ENCODE measurements around the gene BABAM2.

Gene BABAM2

GRCh38 chr2:28169492-28169891 is 279.0 kb downstream of the BABAM2 start:
- no peak for DNase-seq

- no peak for DNase-seq
Observed at GRCh38 chr2:28172114-28172898, 281.8 kb downstream of the BABAM2 start.

GRCh38 chr2:28173377-28173776 is 282.8 kb downstream of the BABAM2 start:
- DNase-seq: no peak

- DNase-seq: no peak
Observed at GRCh38 chr2:28174211-28174610, 283.7 kb downstream of the BABAM2 start.

GRCh38 chr2:28175028-28175427 is 284.5 kb downstream of the BABAM2 start:
- DNase-seq: no peak

GRCh38 chr2:28178946-28179345 is 288.4 kb downstream of the BABAM2 start:
- DNase-seq: no peak

- no peak for DNase-seq
Observed at GRCh38 chr2:28181801-28182200, 291.3 kb downstream of the BABAM2 start.

- DNase-seq: no peak
Observed at GRCh38 chr2:28182348-28182747, 291.8 kb downstream of the BABAM2 start.

- no peak for DNase-seq
Observed at GRCh38 chr2:28185153-28185552, 294.6 kb downstream of the BABAM2 start.

- peak; percentile 30 for DNase-seq
Observed at GRCh38 chr2:28185891-28186290, 295.4 kb downstream of the BABAM2 start.

GRCh38 chr2:28187186-28187585 is 296.7 kb downstream of the BABAM2 start:
- no peak for DNase-seq

- no peak for DNase-seq
Observed at GRCh38 chr2:28188436-28188835, 297.9 kb downstream of the BABAM2 start.

- DNase-seq: no peak
Observed at GRCh38 chr2:28193630-28194403, 303.3 kb downstream of the BABAM2 start.

GRCh38 chr2:28199995-28200679 is 309.6 kb downstream of the BABAM2 start:
- no peak for DNase-seq

- no peak for DNase-seq
Observed at GRCh38 chr2:28201671-28202180, 311.2 kb downstream of the BABAM2 start.

GRCh38 chr2:28202719-28203118 is 312.2 kb downstream of the BABAM2 start:
- no peak for DNase-seq

GRCh38 chr2:28206762-28207161 is 316.2 kb downstream of the BABAM2 start:
- DNase-seq: no peak

- DNase-seq: no peak
Observed at GRCh38 chr2:28209261-28209691, 318.7 kb downstream of the BABAM2 start.

- no peak for DNase-seq
Observed at GRCh38 chr2:28209864-28210263, 319.3 kb downstream of the BABAM2 start.

- DNase-seq: no peak
Observed at GRCh38 chr2:28210535-28210934, 320.0 kb downstream of the BABAM2 start.

- no peak for DNase-seq
Observed at GRCh38 chr2:28216331-28216730, 325.8 kb downstream of the BABAM2 start.

GRCh38 chr2:28217042-28217740 is 326.7 kb downstream of the BABAM2 start:
- DNase-seq: no peak

GRCh38 chr2:28219138-28219537 is 328.6 kb downstream of the BABAM2 start:
- DNase-seq: no peak

Data from amniotic stem cell (primary cell).